ENCODE results near the gene BPIFB2. TPM values are rescaled to one million over a fixed set of nuclear protein-coding genes. Genes with fewer than 3 reads are reported as not detected.

BPIFB2 gene
- polyA plus RNA-seq, 6 donors from 2014 or later = not detected

DNA sequence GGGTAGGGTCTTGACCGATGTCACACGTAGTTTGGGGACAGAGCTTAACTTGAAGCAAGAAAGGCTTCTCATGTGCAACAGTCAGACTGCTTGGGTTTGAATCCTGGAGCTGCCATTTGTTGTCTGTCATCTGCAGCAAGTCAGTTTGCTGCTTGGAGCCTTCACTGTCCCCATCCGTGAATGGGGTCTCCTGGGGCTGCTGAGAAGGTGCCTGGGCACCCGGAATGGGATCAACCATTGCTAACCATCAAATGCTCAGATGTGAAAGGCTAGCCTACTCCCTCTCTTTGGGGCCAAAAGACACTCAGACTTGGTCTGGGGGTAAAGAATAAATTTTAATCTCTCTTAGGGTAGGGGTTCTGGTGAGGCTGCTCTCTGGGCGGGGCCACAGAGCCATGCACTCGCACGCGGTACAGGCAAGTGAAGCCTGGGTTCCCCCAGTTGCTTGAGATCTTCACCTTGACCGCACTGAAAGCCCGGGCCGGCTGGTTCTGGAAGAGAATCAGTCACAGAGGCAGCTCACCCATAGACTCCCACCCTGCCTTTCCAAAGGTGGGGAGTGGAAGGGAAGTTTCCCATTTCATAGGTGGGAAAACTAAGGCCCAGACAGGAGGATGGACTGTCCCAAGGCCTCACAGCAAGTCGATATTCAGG lies 23.9 kb upstream of the BPIFB2 start:
- Mint-ChIP-seq H3K4me3 (peak overlapping the region in 1 of 8 donors; percentile 25), H3K27ac (peak overlapping the region in 1 of 6 donors; percentile 18), H3K27me3 (no peaks in the 10 kb centered on the region), H3K36me3 (no peaks in the 10 kb centered on the region), H3K4me1 (peaks cover 0 to 8% (median 0%) of the 10 kb centered on the region in 3 donors), H3K9me3 (no peaks in the 10 kb centered on the region)
- DNase-seq (no peak), ATAC-seq (ENCODE audit: low read depth in 2 of 2) (no peak)

DNA sequence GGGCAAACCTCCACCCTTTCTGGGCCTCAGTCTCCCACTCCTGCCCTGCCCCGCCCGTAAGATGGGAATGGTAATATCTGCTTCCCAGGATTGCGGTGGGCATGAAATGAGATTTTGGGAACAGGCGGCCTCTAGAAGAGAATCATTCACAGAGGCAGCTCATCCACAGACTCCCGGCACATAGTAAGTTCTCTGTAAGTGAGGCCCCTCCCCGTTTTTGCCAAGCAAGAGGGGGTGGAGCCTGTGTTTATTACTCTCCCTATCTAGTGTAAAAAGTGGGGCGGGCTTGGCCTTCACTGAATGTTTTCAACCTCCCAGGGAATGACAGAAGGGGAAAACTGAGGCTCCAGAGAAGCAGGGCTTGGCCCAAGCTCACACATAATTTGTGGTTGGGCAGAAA lies 23.3 kb upstream of the BPIFB2 start:
- no peak overlapping the region for H3K27ac Mint-ChIP-seq
- no peak overlapping the region for H3K4me3 Mint-ChIP-seq
- no peaks in the 10 kb centered on the region for H3K36me3 Mint-ChIP-seq
- no peaks in the 10 kb centered on the region for H3K27me3 Mint-ChIP-seq
- peaks cover 0 to 8% (median 0%) of the 10 kb centered on the region in 3 donors for H3K4me1 Mint-ChIP-seq
- no peak for DNase-seq
- no peak for ATAC-seq (ENCODE audit: low read depth in 2 of 2)
- H3K9me3 Mint-ChIP-seq = no peaks in the 10 kb centered on the region

DNA sequence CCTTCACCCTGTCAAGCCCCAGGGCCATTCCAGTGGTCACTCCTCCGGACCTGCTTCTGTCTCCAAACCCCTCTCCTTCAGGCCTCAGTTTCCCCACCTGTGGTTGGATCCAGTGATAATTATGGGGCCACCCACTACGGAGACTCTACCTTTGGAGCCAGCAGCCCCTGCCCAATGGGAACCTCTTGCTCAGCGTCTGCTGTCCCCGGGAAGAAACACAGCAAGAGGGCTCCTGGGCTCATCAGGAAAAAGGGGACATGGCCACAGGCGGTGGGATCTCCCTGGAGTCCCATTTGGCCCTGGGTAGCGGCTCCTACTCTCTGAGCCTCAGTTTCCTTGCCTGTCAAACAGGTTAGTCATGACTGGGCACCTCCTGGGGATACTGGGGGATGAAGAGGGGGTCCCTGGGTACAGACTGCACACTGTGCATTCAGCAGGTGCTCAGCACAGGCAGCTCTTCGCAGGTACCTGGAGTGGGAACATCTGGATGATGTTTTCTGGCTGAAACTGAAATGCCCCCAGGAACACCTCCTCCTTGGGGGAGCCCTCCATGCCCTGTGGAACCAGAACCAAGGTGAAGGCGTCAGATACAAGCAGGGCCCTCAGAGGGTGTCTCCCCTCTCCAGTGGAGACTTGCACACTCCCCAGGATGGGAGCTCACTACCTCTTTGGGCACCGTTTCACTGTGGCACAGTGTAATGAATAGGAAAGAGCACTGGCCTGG lies 22.7 kb upstream of the BPIFB2 start:
- no peaks in the 10 kb centered on the region for H3K36me3 Mint-ChIP-seq
- peaks cover 0 to 8% (median under 1%) of the 10 kb centered on the region in 3 donors for H3K4me1 Mint-ChIP-seq
- no peak overlapping the region for H3K4me3 Mint-ChIP-seq
- no peaks in the 10 kb centered on the region for H3K9me3 Mint-ChIP-seq
- ATAC-seq (ENCODE audit: low read depth in 2 of 2) (no peak), DNase-seq (no peak)
- peak overlapping the region in 1 of 6 donors; percentile 20 for H3K27ac Mint-ChIP-seq
- H3K27me3 Mint-ChIP-seq = no peaks in the 10 kb centered on the region

DNA sequence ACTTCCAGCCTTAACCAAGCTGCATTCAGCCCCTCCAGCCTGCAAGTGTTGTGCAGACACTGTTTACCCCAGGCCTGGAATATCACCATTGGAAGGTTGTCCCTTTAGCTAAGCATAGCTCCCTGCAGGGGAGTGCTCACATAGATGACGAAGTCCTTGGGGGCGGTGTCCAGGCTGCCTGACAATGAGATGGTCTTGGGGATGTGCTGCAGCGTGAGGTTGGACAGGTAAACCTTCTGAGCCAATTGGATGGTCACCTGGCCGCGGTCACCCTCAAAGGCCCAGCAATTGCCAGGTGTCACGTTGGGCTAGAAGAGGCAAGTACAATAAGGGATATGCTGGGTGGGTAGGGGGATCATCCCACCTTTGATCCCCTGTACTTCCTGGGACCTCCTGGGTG lies 21.9 kb upstream of the BPIFB2 start:
- DNase-seq (no peak), ATAC-seq (ENCODE audit: low read depth in 2 of 2) (no peak)
- H3K4me3 Mint-ChIP-seq = no peak overlapping the region
- H3K4me1 Mint-ChIP-seq = peaks cover 0 to 8% (median 8%) of the 10 kb centered on the region in 3 donors
- no peaks in the 10 kb centered on the region for H3K27me3 Mint-ChIP-seq
- H3K9me3 Mint-ChIP-seq = no peaks in the 10 kb centered on the region
- peak overlapping the region in 1 of 6 donors; percentile 83 for H3K27ac Mint-ChIP-seq
- no peaks in the 10 kb centered on the region for H3K36me3 Mint-ChIP-seq

DNA sequence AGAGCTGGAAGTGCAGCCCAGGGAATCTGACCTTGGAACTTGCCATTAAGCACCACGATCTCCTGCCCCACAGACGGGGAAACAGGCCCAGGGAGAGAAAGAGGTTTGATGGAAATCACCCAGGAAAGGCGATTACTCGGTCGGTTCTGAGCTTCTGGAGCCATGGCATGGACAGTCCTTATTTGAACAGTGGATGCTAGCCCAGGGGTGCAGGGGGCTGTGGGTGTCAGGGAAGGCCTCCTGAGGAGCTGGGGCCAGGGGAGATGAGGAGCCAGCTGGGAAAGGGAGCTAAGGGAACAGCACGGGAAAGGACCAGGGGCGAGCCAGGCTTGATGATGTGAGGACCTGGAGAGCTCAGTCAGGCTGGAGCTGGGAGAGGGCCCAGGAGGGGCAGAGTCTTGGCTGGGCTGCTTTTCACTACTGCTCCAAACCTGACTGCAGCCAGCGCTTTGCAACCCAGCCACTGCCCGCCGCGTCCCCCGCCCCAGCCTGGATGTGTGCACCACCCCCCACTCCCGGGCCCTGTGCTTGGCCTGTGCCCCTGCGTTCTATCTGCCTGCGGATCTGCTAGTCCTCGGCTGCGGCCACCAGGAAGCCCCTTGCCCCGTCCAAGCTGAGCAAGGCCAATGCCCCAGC lies 21.1 kb upstream of the BPIFB2 start:
- DNase-seq (no peak), ATAC-seq (ENCODE audit: low read depth in 2 of 2) (no peak)
- Mint-ChIP-seq H3K4me1 (peaks cover 9 to 17% (median 16%) of the 10 kb centered on the region in 3 donors), H3K36me3 (no peaks in the 10 kb centered on the region), H3K27me3 (no peaks in the 10 kb centered on the region), H3K9me3 (no peaks in the 10 kb centered on the region), H3K27ac (peak overlapping the region in 1 of 6 donors; percentile 82), H3K4me3 (no peak overlapping the region)

DNA sequence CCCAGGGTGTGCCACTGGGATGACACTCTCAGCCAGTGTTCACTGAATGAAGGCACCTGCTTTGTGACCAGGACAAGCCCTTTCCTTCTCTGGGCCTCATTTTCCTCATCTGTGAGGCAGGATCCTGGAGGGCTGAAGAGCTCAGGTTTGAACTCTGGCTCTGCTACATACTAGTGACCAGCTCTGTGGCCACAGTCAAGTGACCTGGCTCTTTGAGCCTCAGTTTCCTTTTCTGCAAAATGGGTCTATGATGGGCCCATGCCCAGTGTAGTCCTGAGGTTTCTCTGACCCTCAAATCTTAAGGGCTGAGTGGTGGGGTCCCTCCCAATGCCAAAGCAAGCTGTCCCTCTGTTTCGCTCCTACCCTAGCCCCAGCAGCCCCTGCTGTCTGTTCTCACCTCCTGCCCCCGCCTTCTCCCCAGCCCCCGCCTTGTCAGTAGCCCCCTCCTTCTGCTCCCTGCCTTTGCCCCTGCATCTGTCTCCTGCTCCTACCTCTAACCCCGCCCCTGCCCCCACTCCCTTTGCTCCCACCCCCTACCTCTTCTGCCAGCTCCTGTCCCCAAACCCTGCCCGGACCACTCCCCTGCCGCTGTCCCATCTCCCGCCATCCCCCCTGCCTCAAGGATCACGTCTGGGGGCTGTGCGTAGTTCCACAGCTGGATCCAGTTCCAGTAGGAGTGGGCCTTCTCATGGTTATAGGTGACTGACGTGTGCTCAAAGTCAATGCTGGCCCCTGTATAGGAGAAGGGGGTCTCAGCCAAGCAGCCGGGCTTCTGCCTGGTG lies 20.3 kb upstream of the BPIFB2 start:
- H3K36me3 Mint-ChIP-seq = no peaks in the 10 kb centered on the region
- no peaks in the 10 kb centered on the region for H3K27me3 Mint-ChIP-seq
- DNase-seq = no peak
- H3K4me3 Mint-ChIP-seq = no peak overlapping the region
- no peak overlapping the region for H3K27ac Mint-ChIP-seq
- H3K9me3 Mint-ChIP-seq = no peaks in the 10 kb centered on the region
- H3K4me1 Mint-ChIP-seq = peaks cover 13 to 23% (median 23%) of the 10 kb centered on the region in 3 donors
- ATAC-seq (ENCODE audit: low read depth in 2 of 2) = no peak

DNA sequence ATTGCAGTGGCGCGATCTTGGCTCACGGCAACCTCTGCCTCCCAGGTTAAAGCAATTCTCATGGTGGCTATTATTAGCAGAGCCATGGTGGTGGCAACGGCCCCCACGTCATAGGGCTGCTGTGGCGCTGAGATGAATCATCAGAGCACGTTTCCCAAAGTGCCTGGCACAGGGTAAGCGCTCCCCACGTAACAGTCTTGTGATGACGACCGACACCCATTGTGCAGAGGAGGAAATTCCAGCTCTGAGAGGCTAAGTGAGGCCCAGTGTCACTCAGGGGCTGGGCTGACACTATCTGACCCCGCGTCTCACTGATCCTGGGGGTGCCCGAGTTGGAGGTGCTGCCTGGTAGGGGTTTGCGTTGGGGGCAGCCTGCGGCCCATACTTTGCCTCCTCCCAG lies 19.5 kb upstream of the BPIFB2 start:
- ATAC-seq (ENCODE audit: low read depth in 2 of 2) = no peak
- H3K36me3 Mint-ChIP-seq = no peaks in the 10 kb centered on the region
- H3K27me3 Mint-ChIP-seq = no peaks in the 10 kb centered on the region
- no peaks in the 10 kb centered on the region for H3K9me3 Mint-ChIP-seq
- no peak for DNase-seq
- H3K27ac Mint-ChIP-seq = peak overlapping the region in 1 of 6 donors; percentile 51
- no peak overlapping the region for H3K4me3 Mint-ChIP-seq
- H3K4me1 Mint-ChIP-seq = peaks cover 21 to 31% (median 25%) of the 10 kb centered on the region in 3 donors

DNA sequence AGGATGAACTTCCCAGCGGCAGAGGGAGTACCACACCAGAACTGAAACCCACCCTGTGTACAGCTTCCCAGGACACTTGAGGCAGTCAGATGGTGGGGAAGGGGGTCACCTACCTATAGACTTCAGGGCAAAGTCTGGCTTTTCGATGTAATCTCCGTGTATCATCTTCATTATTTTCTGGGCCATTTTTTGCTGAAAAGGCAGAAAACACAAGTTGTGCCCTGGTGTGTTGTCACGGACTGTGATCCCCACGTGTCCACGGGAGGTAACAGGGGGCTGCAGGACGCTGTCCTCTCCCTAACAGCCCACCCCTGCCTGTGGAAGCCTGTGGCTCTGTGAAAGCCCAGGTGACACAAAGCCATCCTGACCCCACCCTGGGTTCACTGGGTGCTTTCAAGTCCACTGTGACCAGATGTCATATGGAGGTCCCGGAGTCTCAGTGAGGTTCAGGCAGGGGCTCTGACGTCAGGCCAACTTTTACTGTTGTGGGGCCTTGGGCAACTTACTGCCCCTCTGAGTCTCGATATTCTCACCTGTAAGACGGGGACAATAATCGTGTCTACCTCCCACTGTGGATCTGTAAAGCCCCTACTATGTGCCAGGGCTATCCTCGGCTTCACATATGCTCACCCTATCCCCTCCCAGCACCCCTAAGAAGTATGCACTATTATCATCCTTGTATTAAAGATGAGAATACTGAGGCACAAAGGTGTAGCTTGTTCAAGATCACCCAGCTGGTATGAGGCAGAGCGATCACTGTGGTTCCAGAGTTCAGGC lies 17.8 kb upstream of the BPIFB2 start:
- H3K27ac Mint-ChIP-seq = peak overlapping the region in 4 of 6 donors; percentile 47 to 85 (median 69)
- H3K4me1 Mint-ChIP-seq = peaks cover 21 to 31% (median 25%) of the 10 kb centered on the region in 3 donors
- no peak overlapping the region for H3K4me3 Mint-ChIP-seq
- no peaks in the 10 kb centered on the region for H3K27me3 Mint-ChIP-seq
- H3K36me3 Mint-ChIP-seq = no peaks in the 10 kb centered on the region
- no peak for ATAC-seq (ENCODE audit: low read depth in 2 of 2)
- H3K9me3 Mint-ChIP-seq = peaks cover 0 to 8% (median 1%) of the 10 kb centered on the region in 7 donors
- no peak for DNase-seq

DNA sequence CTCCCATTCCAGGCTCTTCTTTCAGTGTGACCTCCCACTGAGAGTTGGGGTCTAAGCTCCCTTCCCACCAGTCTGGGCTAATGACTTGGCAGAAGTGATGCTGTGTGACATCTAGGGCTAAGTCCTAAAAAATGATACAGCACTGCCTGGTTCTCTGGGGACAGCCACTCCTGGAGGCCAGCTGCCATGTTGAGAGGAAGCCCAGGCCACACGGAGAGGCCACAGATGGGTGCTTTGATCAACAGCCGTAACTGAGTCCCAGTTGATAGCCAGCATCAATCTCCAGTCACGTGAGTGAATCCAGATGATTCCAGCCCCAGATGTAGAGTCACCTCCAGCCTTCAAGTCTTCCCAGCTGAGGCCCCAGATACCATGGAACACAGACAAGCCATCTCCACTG lies 17.1 kb upstream of the BPIFB2 start:
- Mint-ChIP-seq H3K27me3 (no peaks in the 10 kb centered on the region), H3K4me1 (peaks cover 21 to 31% (median 25%) of the 10 kb centered on the region in 3 donors), H3K4me3 (no peak overlapping the region), H3K9me3 (peaks cover 2 to 15% (median 6%) of the 10 kb centered on the region in 7 donors), H3K36me3 (no peaks in the 10 kb centered on the region), H3K27ac (peak overlapping the region in 1 of 6 donors; percentile 76)
- ATAC-seq (ENCODE audit: low read depth in 2 of 2) = no peak
- DNase-seq = no peak

DNA sequence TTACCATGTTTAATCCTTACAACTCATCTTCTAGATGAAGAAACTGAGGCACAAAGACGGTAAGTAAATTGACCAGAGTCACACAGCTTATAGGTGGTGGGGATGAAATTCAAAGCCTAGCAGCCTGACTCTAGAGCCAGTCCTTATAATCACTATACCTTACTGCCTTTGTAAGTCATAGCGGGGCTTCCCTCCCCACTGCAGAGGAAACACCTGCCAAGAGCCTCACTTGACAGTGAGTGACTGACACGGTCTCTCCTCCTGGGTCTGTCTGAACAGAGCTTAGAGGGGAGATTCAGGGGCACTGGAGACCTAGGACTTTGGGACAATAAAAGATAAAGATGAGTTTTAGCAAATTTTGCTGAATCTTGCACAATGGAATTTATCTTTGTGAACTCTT lies 16.1 kb upstream of the BPIFB2 start:
- H3K9me3 Mint-ChIP-seq = peaks cover 2 to 21% (median 6%) of the 10 kb centered on the region in 7 donors
- H3K27ac Mint-ChIP-seq = peak overlapping the region in 4 of 6 donors; percentile 13 to 76 (median 70)
- DNase-seq (peak; percentile 21), ATAC-seq (ENCODE audit: low read depth in 2 of 2) (peak; percentile 96 to 97)
- peak overlapping the region in 3 of 8 donors; percentile 11 to 47 (median 39) for H3K4me3 Mint-ChIP-seq
- no peaks in the 10 kb centered on the region for H3K27me3 Mint-ChIP-seq
- no peaks in the 10 kb centered on the region for H3K36me3 Mint-ChIP-seq
- peaks cover 21 to 25% (median 25%) of the 10 kb centered on the region in 3 donors for H3K4me1 Mint-ChIP-seq

DNA sequence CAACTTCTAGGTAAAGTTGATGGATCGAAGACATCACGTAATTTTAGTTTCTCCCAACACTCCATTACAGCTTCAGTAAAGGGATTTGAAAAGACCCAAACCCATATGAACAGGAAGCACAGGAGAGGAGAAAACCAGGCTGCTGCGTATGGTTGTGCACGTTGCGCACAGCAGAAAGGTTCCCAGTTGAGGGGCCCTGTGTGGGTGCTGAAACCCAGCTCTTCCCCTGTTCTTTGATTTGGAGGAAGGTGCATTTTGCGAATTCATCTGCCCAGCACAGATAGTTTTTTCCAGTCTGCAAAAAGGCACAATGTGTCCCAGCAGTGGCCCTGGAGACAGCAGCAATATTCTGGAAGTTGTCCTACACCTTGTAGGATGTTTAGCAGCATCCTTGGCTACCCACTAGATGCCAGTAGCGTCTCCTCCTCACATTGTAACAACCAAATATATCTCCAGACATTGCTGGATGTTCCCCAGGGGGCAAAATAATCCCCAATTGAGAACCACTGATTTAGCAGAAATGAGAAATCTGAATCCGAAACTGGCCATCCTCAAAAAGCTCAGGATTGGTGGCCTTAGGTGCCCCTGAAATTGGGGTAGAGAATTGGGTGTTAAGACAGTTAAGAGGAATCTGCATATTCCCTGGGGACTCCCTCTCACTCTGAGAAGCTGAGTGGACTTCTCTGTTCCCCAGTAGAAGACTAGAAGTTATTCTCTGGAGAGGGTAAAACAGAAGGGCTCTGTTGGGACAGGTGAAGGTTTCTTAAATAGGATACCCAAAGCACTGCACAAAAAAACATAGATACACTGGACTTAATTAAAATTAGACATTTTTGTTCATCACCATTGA lies 15.5 kb upstream of the BPIFB2 start:
- peak; percentile 32 to 45 for ATAC-seq (ENCODE audit: low read depth in 2 of 2)
- Mint-ChIP-seq H3K36me3 (no peaks in the 10 kb centered on the region), H3K9me3 (peaks cover 2 to 21% (median 8%) of the 10 kb centered on the region in 7 donors), H3K4me1 (peaks cover 21 to 25% (median 23%) of the 10 kb centered on the region in 3 donors), H3K27me3 (no peaks in the 10 kb centered on the region), H3K4me3 (peak overlapping the region in 2 of 8 donors; percentile 11 to 47), H3K27ac (peak overlapping the region in 4 of 6 donors; percentile 13 to 76 (median 70))
- no peak for DNase-seq
